ENCODE results near the gene ARVCF. TPM values are rescaled to one million over a fixed set of nuclear protein-coding genes. Genes with fewer than 3 reads are reported as not detected.
A peak's percentile ranks its signal among the peaks of the same experiment; 100 is the strongest.

ARVCF gene
- total and polyA plus RNA-seq, 9 of the 15 experiments (the other 6 are each of a cell fraction or from before 2014, with no cell fraction given): 0.03 to 97.4 (median 15.6) TPM

DNA sequence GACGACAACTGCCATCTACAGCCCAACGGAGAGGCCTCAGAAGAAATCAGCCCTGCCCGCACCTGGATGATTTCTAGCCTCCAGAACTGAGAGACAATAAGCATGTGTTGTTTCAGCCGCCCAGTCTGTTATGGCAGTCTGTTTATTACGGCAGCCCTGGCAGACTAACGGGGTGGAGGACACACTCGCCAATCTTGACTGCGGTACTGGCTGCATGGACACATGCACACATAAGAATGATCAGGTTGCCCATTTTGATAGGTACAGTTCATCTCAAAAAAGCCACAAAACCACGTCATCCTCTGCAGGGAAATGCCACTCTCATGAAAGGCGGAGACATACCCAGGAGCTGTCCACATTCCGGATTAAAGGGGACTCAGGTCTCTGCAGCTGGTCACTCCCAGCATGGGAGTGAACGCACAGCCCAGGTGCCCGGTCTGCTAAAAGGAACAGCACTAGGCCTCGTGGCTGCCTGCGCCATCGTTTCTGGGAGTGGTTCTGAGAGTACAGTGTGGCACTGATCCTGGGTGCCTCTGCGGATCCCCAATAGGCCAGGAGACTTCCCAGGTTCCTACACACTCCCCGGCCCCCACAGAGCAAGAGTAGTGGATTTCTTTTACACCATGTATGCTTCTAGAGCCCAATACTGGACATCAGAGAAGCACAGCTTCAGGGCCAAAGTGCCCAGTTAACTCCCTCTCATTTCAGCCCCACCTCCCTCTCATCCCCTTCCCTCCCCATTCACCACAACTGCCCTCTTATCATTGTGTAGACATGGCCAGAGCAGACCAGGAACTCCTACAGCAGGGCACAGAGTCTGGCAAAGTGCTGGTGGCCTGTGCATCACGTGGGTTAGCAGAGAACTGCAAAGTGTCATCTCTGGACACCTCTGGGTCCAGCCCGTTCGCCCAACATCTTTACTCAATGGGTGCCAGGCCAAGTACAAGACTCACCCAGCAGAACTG, 86.8 kb downstream of the ARVCF start (continued):
- TF ChIP-seq, protein P1, sequence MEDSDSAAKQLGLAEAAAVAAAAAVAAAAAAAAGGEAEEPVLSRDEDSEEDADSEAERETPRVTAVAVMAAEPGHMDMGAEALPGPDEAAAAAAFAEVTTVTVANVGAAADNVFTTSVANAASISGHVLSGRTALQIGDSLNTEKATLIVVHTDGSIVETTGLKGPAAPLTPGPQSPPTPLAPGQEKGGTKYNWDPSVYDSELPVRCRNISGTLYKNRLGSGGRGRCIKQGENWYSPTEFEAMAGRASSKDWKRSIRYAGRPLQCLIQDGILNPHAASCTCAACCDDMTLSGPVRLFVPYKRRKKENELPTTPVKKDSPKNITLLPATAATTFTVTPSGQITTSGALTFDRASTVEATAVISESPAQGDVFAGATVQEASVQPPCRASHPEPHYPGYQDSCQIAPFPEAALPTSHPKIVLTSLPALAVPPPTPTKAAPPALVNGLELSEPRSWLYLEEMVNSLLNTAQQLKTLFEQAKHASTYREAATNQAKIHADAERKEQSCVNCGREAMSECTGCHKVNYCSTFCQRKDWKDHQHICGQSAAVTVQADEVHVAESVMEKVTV (CRISPR knock-in tag; IDR thresholded peaks at IDR 0.05): no peak
- TF ChIP-seq, protein P2, sequence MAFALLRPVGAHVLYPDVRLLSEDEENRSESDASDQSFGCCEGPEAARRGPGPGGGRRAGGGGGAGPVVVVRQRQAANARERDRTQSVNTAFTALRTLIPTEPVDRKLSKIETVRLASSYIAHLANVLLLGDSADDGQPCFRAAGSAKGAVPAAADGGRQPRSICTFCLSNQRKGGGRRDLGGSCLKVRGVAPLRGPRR (CRISPR knock-in tag; IDR thresholded peaks at IDR 0.05): no peak
- TF ChIP-seq ZNF644 (tag; IDR thresholded peaks at IDR 0.05; ENCODE audit: low read depth) (no peak), HNRNPH1 (optimal IDR thresholded peaks at IDR 0.05; ENCODE audit: low read depth, low read length) (no peak), THAP12 (CRISPR knock-in tag; IDR thresholded peaks at IDR 0.05) (0 out of 2 replicates have a peak, but pooled peaks have one; percentile 18), MLX (CRISPR knock-in tag; conservative IDR thresholded peaks at IDR 0.05) (no peak), BRCA1 (IDR thresholded peaks at IDR 0.05) (no peak), BRCA1 (CRISPR knock-in tag; IDR thresholded peaks at IDR 0.05) (0 out of 2 replicates have a peak, but pooled peaks have one; percentile 7), ERF (CRISPR knock-in tag; IDR thresholded peaks at IDR 0.05) (no peak)
- TF ChIP-seq, protein P3, sequence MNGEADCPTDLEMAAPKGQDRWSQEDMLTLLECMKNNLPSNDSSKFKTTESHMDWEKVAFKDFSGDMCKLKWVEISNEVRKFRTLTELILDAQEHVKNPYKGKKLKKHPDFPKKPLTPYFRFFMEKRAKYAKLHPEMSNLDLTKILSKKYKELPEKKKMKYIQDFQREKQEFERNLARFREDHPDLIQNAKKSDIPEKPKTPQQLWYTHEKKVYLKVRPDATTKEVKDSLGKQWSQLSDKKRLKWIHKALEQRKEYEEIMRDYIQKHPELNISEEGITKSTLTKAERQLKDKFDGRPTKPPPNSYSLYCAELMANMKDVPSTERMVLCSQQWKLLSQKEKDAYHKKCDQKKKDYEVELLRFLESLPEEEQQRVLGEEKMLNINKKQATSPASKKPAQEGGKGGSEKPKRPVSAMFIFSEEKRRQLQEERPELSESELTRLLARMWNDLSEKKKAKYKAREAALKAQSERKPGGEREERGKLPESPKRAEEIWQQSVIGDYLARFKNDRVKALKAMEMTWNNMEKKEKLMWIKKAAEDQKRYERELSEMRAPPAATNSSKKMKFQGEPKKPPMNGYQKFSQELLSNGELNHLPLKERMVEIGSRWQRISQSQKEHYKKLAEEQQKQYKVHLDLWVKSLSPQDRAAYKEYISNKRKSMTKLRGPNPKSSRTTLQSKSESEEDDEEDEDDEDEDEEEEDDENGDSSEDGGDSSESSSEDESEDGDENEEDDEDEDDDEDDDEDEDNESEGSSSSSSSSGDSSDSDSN (IDR thresholded peaks at IDR 0.05; ENCODE audit: borderline replicate concordance in 1 of 2, low read depth in 2 of 2, low read length in 2 of 2): no peak

All from K562 (cell line).